Neural cell (in vitro differentiated cells): Measurements from ENCODE around the gene ADI1. TPM values are rescaled to one million over a fixed set of nuclear protein-coding genes. Genes with fewer than 3 reads are reported as not detected.

Experiments used
- H2AFZ ChIP-seq: fragments of 200-600, 300-800 bp; sonication (generic), shearing (Covaris generic); 2 replicates; pipeline ENCODE4 v1.6.0; 2014; ENCODE audit warnings: low read depth, mild to moderate bottlenecking, antibody characterized with exemption, low read length, moderate library complexity
- H3F3A ChIP-seq: fragments of 200-600 bp; shearing (Covaris generic); 2 replicates; pipeline ENCODE4 v1.6.1; 2016; ENCODE audit warnings: mild to moderate bottlenecking, moderate library complexity, mixed read lengths, antibody characterized with exemption, low read length; ENCODE audit not compliant: insufficient read depth, poor library complexity, severe bottlenecking
- H3K27ac ChIP-seq: fragments of 200-600, 300-800 bp; sonication (generic), shearing (Covaris generic); 2 replicates; pipeline ENCODE4 v1.5.1; 2014; ENCODE audit warnings: mild to moderate bottlenecking, low read length, moderate library complexity
- H3K27me3 ChIP-seq: fragments of 300-800, 200-600 bp; sonication (generic), shearing (Covaris generic); 2 replicates; pipeline ENCODE4 v1.6.0; 2014; ENCODE audit warnings: mild to moderate bottlenecking, low read depth, low read length, moderate library complexity; ENCODE audit not compliant: insufficient read depth
- H3K36me3 ChIP-seq: fragments of 300-800, 200-600 bp; sonication (generic), shearing (Covaris generic); 2 replicates; pipeline ENCODE4 v1.5.1; 2014; ENCODE audit warnings: mild to moderate bottlenecking, antibody characterized with exemption, low read length, moderate library complexity; ENCODE audit not compliant: insufficient read depth
- H3K4me2 ChIP-seq: fragments of 300-800, 200-600 bp; sonication (generic), shearing (Covaris generic); 2 replicates; pipeline ENCODE4 v1.6.0; 2014; ENCODE audit warnings: mild to moderate bottlenecking, low read length
- H3K4me3 ChIP-seq: fragments of 300-800, 200-600 bp; sonication (generic), shearing (Covaris generic); 2 replicates; pipeline ENCODE4 v1.5.1; 2014; ENCODE audit warnings: mild to moderate bottlenecking, low read length, moderate library complexity
- H3K79me2 ChIP-seq: fragments of 200-600 bp; shearing (Covaris generic); replicated peaks from 2 replicates; pipeline ENCODE4 v1.6.0; 2014; ENCODE audit warnings: mild to moderate bottlenecking, low read length, moderate library complexity; ENCODE audit not compliant: insufficient read depth
- H3K9ac ChIP-seq: fragments of 300-800, 200-600 bp; sonication (generic), shearing (Covaris generic); 2 replicates; pipeline ENCODE4 v1.6.1; 2016; ENCODE audit warnings: mild to moderate bottlenecking, low read length, mixed read lengths
- H3K9me2 ChIP-seq: fragments of 200-600 bp; shearing (Covaris generic); 2 replicates; pipeline ENCODE4 v1.6.1; 2016; ENCODE audit warnings: mild to moderate bottlenecking, low read length, mixed read lengths; ENCODE audit not compliant: insufficient read depth
- H3K9me3 ChIP-seq: fragments of 200-600, 300-800 bp; sonication (generic), shearing (Covaris generic); 2 replicates; pipeline ENCODE4 v1.6.1; 2016; ENCODE audit warnings: mild to moderate bottlenecking, mixed run types, low read length, moderate library complexity, mixed read lengths
- H4K20me1 ChIP-seq: fragments of 200-600 bp; shearing (Covaris generic); 2 replicates; pipeline ENCODE4 v1.6.1; 2016; ENCODE audit warnings: mild to moderate bottlenecking, mixed run types; ENCODE audit not compliant: insufficient read depth
- EP300 ChIP-seq: fragments of 450-650 bp; conservative IDR thresholded peaks from 2 replicates; pipeline ENCODE4 v1.6.1; 2014; ENCODE audit warnings: antibody characterized with exemption, mild to moderate bottlenecking, moderate library complexity; ENCODE audit not compliant: poor library complexity, severe bottlenecking
- EZH2 ChIP-seq: fragments of 200-600, 300-800 bp; shearing (Covaris generic), sonication (generic); IDR thresholded peaks from 2 replicates; pipeline ENCODE4 v1.6.1; 2014; ENCODE audit warnings: antibody characterized with exemption, low read length, borderline replicate concordance, mild to moderate bottlenecking; ENCODE audit not compliant: insufficient read depth, poor library complexity, severe bottlenecking
- MXI1 ChIP-seq: fragments of 450-650 bp; conservative IDR thresholded peaks from 2 replicates; pipeline ENCODE4 v1.6.1; 2014; ENCODE audit warnings: antibody characterized with exemption, mild to moderate bottlenecking; ENCODE audit not compliant: poor library complexity, severe bottlenecking
- POLR2AphosphoS5 ChIP-seq: IDR thresholded peaks from 2 replicates; pipeline ENCODE4 v1.6.1; 2012
- RAD21 ChIP-seq: fragments of 450-650 bp; conservative IDR thresholded peaks from 2 replicates; pipeline ENCODE4 v1.6.1; 2014; ENCODE audit warnings: antibody characterized with exemption, mild to moderate bottlenecking, moderate library complexity
- REST ChIP-seq: IDR thresholded peaks from 2 replicates; pipeline ENCODE4 v1.6.1; 2012; ENCODE audit warnings: borderline replicate concordance
- SMC3 ChIP-seq: fragments of 450-650 bp; conservative IDR thresholded peaks from 2 replicates; pipeline ENCODE4 v1.6.1; 2014; ENCODE audit warnings: antibody characterized with exemption, mild to moderate bottlenecking, moderate library complexity; ENCODE audit not compliant: poor library complexity
- TAF1 ChIP-seq: IDR thresholded peaks from 2 replicates; pipeline ENCODE4 v1.6.1; 2012; ENCODE audit warnings: low read depth
- polyA plus RNA-seq: library from polyadenylated mRNA; depleted of rRNA; stranded (reverse); fragments of >200 nt; gene quantifications from 2 replicates; pipeline ENCODE4 v1.2.3, GENCODE V29; 2014
- TF ChIP-seq, protein P1 (sequence below): fragments of 450-650 bp; IDR thresholded peaks from 2 replicates; pipeline ENCODE4 v1.5.1; 2014; ENCODE audit warnings: antibody characterized with exemption, mild to moderate bottlenecking, moderate library complexity; ENCODE audit not compliant: poor library complexity, severe bottlenecking

The ADI1 gene
- polyA plus RNA-seq, 1 donor from 2014 or later, result 23.9 TPM

GRCh38 chr2:3472966-3473365 lies 46.4 kb downstream of the ADI1 start:
- TF ChIP-seq MXI1 (no peak), EZH2 (no peak), RAD21 (no peak), SMC3 (no peak), REST (no peak), EP300 (no peak), TAF1 (no peak), POLR2AphosphoS5 (no peak)
- TF ChIP-seq, protein P1, sequence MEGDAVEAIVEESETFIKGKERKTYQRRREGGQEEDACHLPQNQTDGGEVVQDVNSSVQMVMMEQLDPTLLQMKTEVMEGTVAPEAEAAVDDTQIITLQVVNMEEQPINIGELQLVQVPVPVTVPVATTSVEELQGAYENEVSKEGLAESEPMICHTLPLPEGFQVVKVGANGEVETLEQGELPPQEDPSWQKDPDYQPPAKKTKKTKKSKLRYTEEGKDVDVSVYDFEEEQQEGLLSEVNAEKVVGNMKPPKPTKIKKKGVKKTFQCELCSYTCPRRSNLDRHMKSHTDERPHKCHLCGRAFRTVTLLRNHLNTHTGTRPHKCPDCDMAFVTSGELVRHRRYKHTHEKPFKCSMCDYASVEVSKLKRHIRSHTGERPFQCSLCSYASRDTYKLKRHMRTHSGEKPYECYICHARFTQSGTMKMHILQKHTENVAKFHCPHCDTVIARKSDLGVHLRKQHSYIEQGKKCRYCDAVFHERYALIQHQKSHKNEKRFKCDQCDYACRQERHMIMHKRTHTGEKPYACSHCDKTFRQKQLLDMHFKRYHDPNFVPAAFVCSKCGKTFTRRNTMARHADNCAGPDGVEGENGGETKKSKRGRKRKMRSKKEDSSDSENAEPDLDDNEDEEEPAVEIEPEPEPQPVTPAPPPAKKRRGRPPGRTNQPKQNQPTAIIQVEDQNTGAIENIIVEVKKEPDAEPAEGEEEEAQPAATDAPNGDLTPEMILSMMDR, result no peak
- no peak overlapping the region for H2AFZ ChIP-seq
- H3K36me3 ChIP-seq, result no peaks in the 10 kb centered on the region
- no peak overlapping the region for H3K4me2 ChIP-seq
- H3K27me3 ChIP-seq, result no peaks in the 10 kb centered on the region
- H3K9ac ChIP-seq, result no peak overlapping the region
- H3K27ac ChIP-seq, result no peak overlapping the region
- H4K20me1 ChIP-seq, result no peaks in the 10 kb centered on the region
- H3K79me2 ChIP-seq, result no peaks in the 10 kb centered on the region
- H3K9me3 ChIP-seq, result no peaks in the 10 kb centered on the region
- H3F3A ChIP-seq, result no peaks in the 10 kb centered on the region
- no peak overlapping the region for H3K4me3 ChIP-seq
- no peaks in the 10 kb centered on the region for H3K9me2 ChIP-seq

- no peaks in the 10 kb centered on the region for H3F3A ChIP-seq
- no peak for TF ChIP-seq TAF1
- TF ChIP-seq POLR2AphosphoS5, result no peak
- no peak for TF ChIP-seq MXI1
- no peak for TF ChIP-seq RAD21
- TF ChIP-seq, protein P1, result no peak
- no peak for TF ChIP-seq EZH2
- TF ChIP-seq SMC3, result no peak
- H3K27me3 ChIP-seq, result no peaks in the 10 kb centered on the region
- no peak overlapping the region for H2AFZ ChIP-seq
- no peak overlapping the region for H3K4me3 ChIP-seq
- no peak overlapping the region for H3K9ac ChIP-seq
- H3K9me3 ChIP-seq, result no peaks in the 10 kb centered on the region
- no peaks in the 10 kb centered on the region for H3K36me3 ChIP-seq
- H3K4me2 ChIP-seq, result no peak overlapping the region
- H3K27ac ChIP-seq, result peak overlapping the region; percentile 74
- no peaks in the 10 kb centered on the region for H3K79me2 ChIP-seq
- no peaks in the 10 kb centered on the region for H4K20me1 ChIP-seq
- H3K9me2 ChIP-seq, result no peaks in the 10 kb centered on the region
Observed at GRCh38 chr2:3472296-3472695, 47.0 kb downstream of the ADI1 start.
